GM18861 (cell line): ENCODE results near the gene OR4K14.
"Not testable (repeated sequence)": the region's sequence is repeated elsewhere in the genome, so short reads cannot be mapped to it uniquely, and the experiment has no call there.

Experiments
- ATAC-seq: cut with Tn5 transposase; IDR thresholded peaks from one replicate; pipeline ENCODE4 v1.9.1; 2021; ENCODE audit not compliant: unreplicated experiment

OR4K14 gene, protein sequence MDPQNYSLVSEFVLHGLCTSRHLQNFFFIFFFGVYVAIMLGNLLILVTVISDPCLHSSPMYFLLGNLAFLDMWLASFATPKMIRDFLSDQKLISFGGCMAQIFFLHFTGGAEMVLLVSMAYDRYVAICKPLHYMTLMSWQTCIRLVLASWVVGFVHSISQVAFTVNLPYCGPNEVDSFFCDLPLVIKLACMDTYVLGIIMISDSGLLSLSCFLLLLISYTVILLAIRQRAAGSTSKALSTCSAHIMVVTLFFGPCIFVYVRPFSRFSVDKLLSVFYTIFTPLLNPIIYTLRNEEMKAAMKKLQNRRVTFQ

DNA sequence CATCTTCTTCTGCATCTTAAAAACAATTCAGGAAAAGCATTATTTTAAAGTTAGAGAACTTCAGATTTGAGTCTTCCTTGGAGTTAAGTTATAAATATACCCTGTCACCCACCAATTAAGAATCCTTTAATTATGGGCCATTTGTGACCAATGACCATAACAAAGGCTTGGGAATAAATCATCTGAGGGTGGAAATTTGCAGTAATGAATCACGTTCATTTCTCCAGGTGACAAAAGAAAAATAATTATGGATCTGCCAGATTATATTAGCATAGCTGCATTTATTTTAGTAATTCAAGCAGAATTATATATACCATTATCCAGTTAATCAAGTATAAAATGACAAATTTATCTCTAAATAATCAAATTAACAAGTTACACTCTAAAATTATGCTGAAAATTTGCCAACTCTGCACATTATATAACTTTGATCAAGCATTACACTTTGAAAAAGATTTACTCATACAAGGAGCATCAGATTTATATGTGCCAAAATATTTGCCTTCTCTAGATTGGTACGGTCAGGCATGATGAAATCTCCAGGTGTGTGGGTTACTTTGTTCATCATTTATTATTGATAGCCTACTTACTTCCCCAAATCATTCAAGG is at the start of gene OR4K14:
OR4K14 (minus strand) TSS at position 51 of the 609 bp plus-strand sequence. CDS start 4,114 bp downstream, outside the sequence.
- ATAC-seq, result no peak

DNA sequence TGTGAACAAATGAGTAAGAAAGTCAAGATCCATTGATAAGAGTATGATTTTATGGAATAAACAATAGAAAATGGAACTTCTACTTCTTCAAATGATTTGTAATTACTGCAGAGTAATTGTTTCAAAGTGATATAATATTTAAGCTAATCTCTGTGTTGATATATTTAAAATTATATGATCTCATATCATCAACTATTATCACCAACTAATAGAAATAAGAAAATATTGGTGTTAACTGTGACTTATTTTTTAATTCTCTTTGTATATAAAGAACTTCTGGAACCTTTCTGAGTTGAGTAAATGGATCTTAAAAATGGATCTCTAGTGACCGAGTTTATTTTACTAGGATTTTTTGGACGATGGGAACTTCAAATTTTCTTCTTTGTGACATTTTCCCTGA is 40.6 kb upstream of the OR4K14 start, which contains the start of gene OR4L1:
OR4L1 (plus strand) TSS at position 301 of the 400 bp plus-strand sequence; CDS start at position 301, 0 bp downstream.
- ATAC-seq, result no peak

DNA sequence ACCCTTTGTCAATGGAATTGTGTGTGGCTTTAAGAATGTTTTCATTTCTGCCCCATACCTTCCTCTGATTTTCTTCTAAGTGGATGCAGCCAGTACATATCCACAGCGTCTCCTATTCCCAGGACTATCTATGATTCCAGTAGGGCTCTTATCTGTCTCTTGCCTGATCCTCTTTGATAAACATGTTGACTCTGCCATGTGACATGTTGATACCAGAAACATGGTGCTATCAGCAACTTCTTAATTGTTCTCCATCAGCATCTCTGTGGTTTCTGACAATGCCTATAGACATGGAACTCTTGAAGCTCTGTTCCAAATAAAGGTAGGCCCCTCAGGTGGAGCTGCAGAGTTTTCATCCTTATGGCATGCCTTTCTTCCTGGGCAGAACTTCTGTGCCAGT is 29.1 kb upstream of the OR4K14 start:
- no peak for ATAC-seq

DNA sequence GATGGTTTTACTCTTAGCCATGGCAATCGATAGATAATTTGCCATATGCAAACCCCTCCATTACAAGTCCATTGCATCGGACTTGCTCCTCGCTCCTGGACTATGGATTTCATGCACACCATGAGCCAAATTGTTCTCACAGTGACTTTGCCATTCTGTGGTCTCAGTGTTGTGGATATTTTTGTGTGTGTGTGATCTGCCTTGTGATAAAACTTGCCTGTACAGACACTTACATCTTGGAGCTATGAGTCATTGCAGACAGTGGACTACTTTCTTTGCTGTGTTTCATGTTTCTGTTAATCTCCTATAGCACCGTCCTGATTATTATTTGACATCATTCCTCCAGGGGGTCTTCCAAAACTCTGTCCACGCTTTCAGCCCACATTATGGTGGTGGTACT is 25.1 kb upstream of the OR4K14 start:
- ATAC-seq, result no peak

DNA sequence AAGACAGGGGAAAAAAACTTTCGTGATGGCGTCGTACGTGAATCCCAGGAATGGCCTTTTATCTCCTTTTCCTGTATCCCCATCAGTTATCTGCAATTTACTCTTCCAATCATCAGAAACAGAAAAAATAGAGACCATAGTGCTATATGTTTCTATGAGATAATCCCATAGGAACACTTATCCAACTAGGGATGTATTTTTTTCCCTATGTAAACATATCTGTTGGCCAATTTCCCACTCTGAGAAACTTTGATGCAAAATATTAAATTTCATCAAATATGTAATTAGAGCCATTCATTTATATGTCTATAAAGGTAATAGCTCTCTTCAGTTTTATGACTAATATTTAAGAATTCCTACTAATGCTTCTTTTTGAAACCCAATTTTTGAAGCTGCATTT is 16.8 kb upstream of the OR4K14 start, which contains the start of gene OR4K13:
OR4K13 (minus strand) TSS at position 101 of the 400 bp plus-strand sequence. CDS start 1,280 bp downstream, outside the sequence.
- ATAC-seq, result no peak

DNA sequence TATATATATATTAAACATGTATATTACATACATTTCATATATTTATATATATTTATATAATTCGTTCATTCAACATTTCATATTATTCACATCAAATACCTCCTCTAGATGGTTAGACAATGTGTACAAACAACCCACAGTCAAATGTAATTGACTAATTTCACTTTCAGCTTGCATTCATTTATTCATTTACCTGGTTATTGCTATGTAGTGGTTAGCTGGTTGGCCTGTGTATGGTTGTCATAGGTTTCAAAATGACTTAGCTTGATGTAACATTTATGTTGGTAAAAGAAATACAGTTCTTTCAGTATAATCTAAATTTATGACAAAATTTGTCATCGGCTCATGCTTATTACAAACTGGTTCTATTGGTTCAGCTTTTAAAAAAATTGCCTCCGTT is 16.3 kb upstream of the OR4K14 start:
- ATAC-seq, result no peak

- ATAC-seq, result no peak
Measured at GRCh38 chr14:20031058-20031457, 12.0 kb upstream of the OR4K14 start.

- no peak for ATAC-seq
Measured at GRCh38 chr14:20008156-20008555, 11.0 kb downstream of the OR4K14 start.

DNA sequence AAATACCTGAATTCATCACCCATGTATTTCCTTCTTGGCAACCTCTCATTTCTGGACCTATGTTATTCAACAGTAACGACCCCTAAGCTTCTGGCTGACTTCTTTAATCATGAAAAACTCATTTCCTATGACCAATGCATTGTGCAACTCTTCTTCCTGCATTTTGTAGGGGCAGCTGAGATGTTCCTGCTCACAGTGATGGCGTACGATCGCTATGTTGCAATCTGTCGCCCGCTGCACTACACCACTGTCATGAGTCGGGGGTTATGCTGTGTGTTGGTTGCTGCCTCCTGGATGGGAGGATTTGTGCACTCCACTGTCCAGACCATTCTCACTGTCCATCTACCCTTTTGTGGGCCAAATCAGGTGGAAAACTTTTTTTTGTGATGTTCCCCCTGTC is 16.8 kb downstream of the OR4K14 start:
- no peak for ATAC-seq

DNA sequence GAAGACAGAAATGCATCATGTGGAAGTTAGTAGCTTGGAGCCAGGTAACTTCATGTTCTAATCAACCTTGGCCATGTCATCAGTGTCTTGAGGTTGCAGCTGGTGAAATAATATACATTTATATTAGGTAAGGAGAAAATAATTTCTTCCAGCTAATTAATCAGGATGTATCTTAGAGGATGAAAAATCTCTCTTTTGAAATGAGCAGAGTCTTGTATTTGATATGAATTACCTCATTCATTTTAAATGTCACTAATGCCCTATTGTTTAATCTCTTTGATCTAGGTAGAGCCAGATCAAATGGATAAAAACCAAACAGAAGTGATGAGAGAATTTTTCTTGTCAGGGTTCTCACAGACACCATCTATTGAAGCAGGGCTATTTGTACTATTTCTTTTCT is 17.2 kb downstream of the OR4K14 start, which contains the start of gene OR4Q2:
OR4Q2 (plus strand) TSS at position 301 of the 400 bp plus-strand sequence.
- no peak for ATAC-seq

GRCh38 chr14:19993438-19993837 is 25.7 kb downstream of the OR4K14 start:
- ATAC-seq, result no peak

- ATAC-seq, result no peak
Measured at GRCh38 chr14:19975291-19975690, 43.8 kb downstream of the OR4K14 start, which contains the start of gene OR4K15. Gene OR4K15 (plus strand): TSS chr14:19975591. CDS start chr14:19975591, 0 bp downstream.

GRCh38 chr14:19974844-19975243 is 44.3 kb downstream of the OR4K14 start:
- no peak for ATAC-seq

- not testable (repeated sequence) for ATAC-seq
Measured at GRCh38 chr14:19969735-19970134, 49.4 kb downstream of the OR4K14 start.
